HG02973 (cell line): ENCODE results near the gene SLK.
A peak's percentile ranks its signal among the peaks of the same experiment; 100 is the strongest.

Experiments used
- ATAC-seq: cut with Tn5 transposase; IDR thresholded peaks from one replicate; pipeline ENCODE4 v1.9.1; 2021; ENCODE audit warnings: moderate library complexity; ENCODE audit not compliant: unreplicated experiment

SLK gene

GRCh38 chr10:103941801-103942200 is 25.1 kb upstream of the SLK start:
- no peak for ATAC-seq

- ATAC-seq = no peak
Measured at GRCh38 chr10:103942866-103943265, 24.1 kb upstream of the SLK start.

- no peak for ATAC-seq
Measured at GRCh38 chr10:103947799-103948516, 19.0 kb upstream of the SLK start.

- ATAC-seq = no peak
Measured at GRCh38 chr10:103949728-103950127, 17.2 kb upstream of the SLK start.

- no peak for ATAC-seq
Measured at GRCh38 chr10:103951183-103951582, 15.8 kb upstream of the SLK start.

- no peak for ATAC-seq
Measured at GRCh38 chr10:103951942-103952341, 15.0 kb upstream of the SLK start.

- ATAC-seq = no peak
Measured at GRCh38 chr10:103954543-103954942, 12.4 kb upstream of the SLK start.

GRCh38 chr10:103958996-103959395 is 7.9 kb upstream of the SLK start:
- ATAC-seq = no peak

GRCh38 chr10:103960103-103960502 is 6.8 kb upstream of the SLK start:
- ATAC-seq = no peak

GRCh38 chr10:103967448-103968071 is 620 bp downstream of the SLK start:
- peak; percentile 44 for ATAC-seq

GRCh38 chr10:103968441-103969391 is 1.8 kb downstream of the SLK start:
- no peak for ATAC-seq

- ATAC-seq = no peak
Measured at GRCh38 chr10:103969436-103969835, 2.5 kb downstream of the SLK start.

- no peak for ATAC-seq
Measured at GRCh38 chr10:103969857-103970627, 3.1 kb downstream of the SLK start.

GRCh38 chr10:103975169-103975568 is 8.2 kb downstream of the SLK start:
- no peak for ATAC-seq

GRCh38 chr10:103977204-103977603 is 10.3 kb downstream of the SLK start:
- no peak for ATAC-seq

- ATAC-seq = no peak
Measured at GRCh38 chr10:103979530-103979929, 12.6 kb downstream of the SLK start.

GRCh38 chr10:103980288-103980906 is 13.5 kb downstream of the SLK start:
- ATAC-seq = no peak

- no peak for ATAC-seq
Measured at GRCh38 chr10:103982639-103983038, 15.7 kb downstream of the SLK start.

GRCh38 chr10:103983367-103983911 is 16.5 kb downstream of the SLK start:
- peak; percentile 85 for ATAC-seq

- no peak for ATAC-seq
Measured at GRCh38 chr10:103985726-103986125, 18.8 kb downstream of the SLK start.
